ENCODE data around the gene PDE4D.

PDE4D gene

DNA sequence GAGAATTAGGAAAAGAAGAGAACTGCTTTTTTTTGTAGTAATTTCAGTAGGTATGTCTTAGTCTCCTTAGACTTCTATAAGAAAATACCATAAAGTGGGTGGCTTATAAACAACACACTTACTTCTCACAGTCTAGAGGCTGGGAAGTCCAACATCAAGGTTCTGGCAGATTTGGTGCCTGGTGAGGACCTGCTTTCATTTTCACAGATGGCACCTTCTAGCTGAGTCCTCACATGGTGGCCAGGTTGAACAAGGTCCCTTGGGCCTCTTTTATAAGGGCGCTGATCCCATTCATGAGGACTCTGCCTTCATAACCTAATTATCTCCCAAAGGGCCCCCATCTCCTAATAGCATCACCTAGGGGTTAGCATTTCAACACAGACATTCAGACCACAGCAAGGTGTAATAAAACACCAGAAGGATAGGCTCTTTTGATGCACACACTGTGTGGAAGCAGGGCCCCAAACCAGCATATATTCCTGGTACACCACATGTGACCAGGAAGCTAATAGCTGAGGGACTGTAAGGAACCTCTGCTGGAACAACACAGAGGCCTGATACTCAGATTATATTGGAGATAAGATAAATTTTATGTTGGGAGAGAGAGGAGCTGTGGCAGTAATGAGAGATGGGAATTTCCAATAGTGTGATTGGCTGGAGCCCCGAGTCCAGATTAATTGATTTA is 925.8 kb downstream of the PDE4D start:
- no peak overlapping the region for H3K27ac ChIP-seq (ENCODE audit: low read length, poor library complexity, severe bottlenecking)
- H3K4me1 ChIP-seq (ENCODE audit: control insufficient read depth, insufficient read depth, low read depth, low read length): peaks cover 1% of the 10 kb centered on the region
- no peak overlapping the region for H3K9ac ChIP-seq (ENCODE audit: low read length)
- peak overlapping the region; percentile 95 for H2AK5ac ChIP-seq (ENCODE audit: low read length, severe bottlenecking)
- no peak overlapping the region for H2BK15ac ChIP-seq (ENCODE audit: low read depth, poor library complexity, severe bottlenecking)
- H3K14ac ChIP-seq (ENCODE audit: low read length in 2 of 2): no peak overlapping the region
- no peak overlapping the region for H4K91ac ChIP-seq (ENCODE audit: low read length)
- no peak overlapping the region for H3K4me2 ChIP-seq (ENCODE audit: low read length, poor library complexity, severe bottlenecking)
- no peak overlapping the region for H4K8ac ChIP-seq (ENCODE audit: low read length)
- no peaks in the 10 kb centered on the region for H3K27me3 ChIP-seq (ENCODE audit: control insufficient read depth in 1 of 2, insufficient read depth in 1 of 2, low read length in 2 of 2)
- H3K23ac ChIP-seq (ENCODE audit: low read length in 2 of 2): no peak overlapping the region
- WGBS: 100% methylated on average over 1 of the region's 2 CpGs
- no peak for DNase-seq
- H2BK5ac ChIP-seq (ENCODE audit: low read depth, low read length, poor library complexity, severe bottlenecking): no peak overlapping the region
- no peak overlapping the region for H3K18ac ChIP-seq (ENCODE audit: low read depth in 1 of 2, low read length in 2 of 2)
- no peak overlapping the region for H2BK12ac ChIP-seq (ENCODE audit: low read length in 2 of 2)
- no peak overlapping the region for H2AFZ ChIP-seq (ENCODE audit: low read depth, low read length)
- no peaks in the 10 kb centered on the region for H3K36me3 ChIP-seq (ENCODE audit: control insufficient read depth in 1 of 2, insufficient read depth in 2 of 2, low read depth in 1 of 2, low read length in 2 of 2)
- H2BK120ac ChIP-seq (ENCODE audit: low read depth, low read length): no peak overlapping the region
- H3K4me3 ChIP-seq (ENCODE audit: insufficient read depth in 1 of 2, low read depth in 1 of 2, low read length in 2 of 2): no peak overlapping the region
- H3K9me3 ChIP-seq (ENCODE audit: control insufficient read depth, low read length): no peaks in the 10 kb centered on the region
- no peaks in the 10 kb centered on the region for H3K79me1 ChIP-seq (replicated peaks; ENCODE audit: low read length, poor library complexity, severe bottlenecking)
- no peak overlapping the region for H3K4ac ChIP-seq (ENCODE audit: low read depth in 1 of 2, low read length in 2 of 2)

- H3K27ac ChIP-seq (ENCODE audit: low read length, poor library complexity, severe bottlenecking): no peak overlapping the region
- WGBS: 93% methylated on average over 8 of the region's 9 CpGs
- H3K23ac ChIP-seq (ENCODE audit: low read length in 2 of 2): no peak overlapping the region
- H3K79me1 ChIP-seq (replicated peaks; ENCODE audit: low read length, poor library complexity, severe bottlenecking): no peaks in the 10 kb centered on the region
- no peaks in the 10 kb centered on the region for H3K9me3 ChIP-seq (ENCODE audit: control insufficient read depth, low read length)
- no peak for DNase-seq
- no peak overlapping the region for H3K9ac ChIP-seq (ENCODE audit: low read length)
- no peak overlapping the region for H2BK120ac ChIP-seq (ENCODE audit: low read depth, low read length)
- H3K14ac ChIP-seq (ENCODE audit: low read length in 2 of 2): no peak overlapping the region
- H4K91ac ChIP-seq (ENCODE audit: low read length): no peak overlapping the region
- no peak overlapping the region for H2BK5ac ChIP-seq (ENCODE audit: low read depth, low read length, poor library complexity, severe bottlenecking)
- H3K4me2 ChIP-seq (ENCODE audit: low read length, poor library complexity, severe bottlenecking): no peak overlapping the region
- H4K8ac ChIP-seq (ENCODE audit: low read length): no peak overlapping the region
- peak overlapping the region; percentile 61 for H2AK5ac ChIP-seq (ENCODE audit: low read length, severe bottlenecking)
- H3K4ac ChIP-seq (ENCODE audit: low read depth in 1 of 2, low read length in 2 of 2): no peak overlapping the region
- no peak overlapping the region for H3K18ac ChIP-seq (ENCODE audit: low read depth in 1 of 2, low read length in 2 of 2)
- H2BK15ac ChIP-seq (ENCODE audit: low read depth, poor library complexity, severe bottlenecking): no peak overlapping the region
- H3K4me3 ChIP-seq (ENCODE audit: insufficient read depth in 1 of 2, low read depth in 1 of 2, low read length in 2 of 2): no peak overlapping the region
- no peaks in the 10 kb centered on the region for H3K27me3 ChIP-seq (ENCODE audit: control insufficient read depth in 1 of 2, insufficient read depth in 1 of 2, low read length in 2 of 2)
- H2BK12ac ChIP-seq (ENCODE audit: low read length in 2 of 2): no peak overlapping the region
- H3K36me3 ChIP-seq (ENCODE audit: control insufficient read depth in 1 of 2, insufficient read depth in 2 of 2, low read depth in 1 of 2, low read length in 2 of 2): no peaks in the 10 kb centered on the region
- H3K4me1 ChIP-seq (ENCODE audit: control insufficient read depth, insufficient read depth, low read depth, low read length): peaks cover 1% of the 10 kb centered on the region
- H2AFZ ChIP-seq (ENCODE audit: low read depth, low read length): no peak overlapping the region
These were observed 927.7 kb downstream of the PDE4D start for GRCh38 chr5:58965677-58966414.

- Histone ChIP-seq H2BK120ac (ENCODE audit: low read depth, low read length) (no peak overlapping the region), H2BK12ac (ENCODE audit: low read length in 2 of 2) (no peak overlapping the region), H3K27me3 (ENCODE audit: control insufficient read depth in 1 of 2, insufficient read depth in 1 of 2, low read length in 2 of 2) (no peaks in the 10 kb centered on the region), H3K4ac (ENCODE audit: low read depth in 1 of 2, low read length in 2 of 2) (no peak overlapping the region), H3K18ac (ENCODE audit: low read depth in 1 of 2, low read length in 2 of 2) (no peak overlapping the region), H2AK5ac (ENCODE audit: low read length, severe bottlenecking) (peak overlapping the region; percentile 71), H3K4me2 (ENCODE audit: low read length, poor library complexity, severe bottlenecking) (no peak overlapping the region), H2BK15ac (ENCODE audit: low read depth, poor library complexity, severe bottlenecking) (no peak overlapping the region), H3K23ac (ENCODE audit: low read length in 2 of 2) (no peak overlapping the region), H3K36me3 (ENCODE audit: control insufficient read depth in 1 of 2, insufficient read depth in 2 of 2, low read depth in 1 of 2, low read length in 2 of 2) (no peaks in the 10 kb centered on the region), H3K4me1 (ENCODE audit: control insufficient read depth, insufficient read depth, low read depth, low read length) (peaks cover 4% of the 10 kb centered on the region), H3K14ac (ENCODE audit: low read length in 2 of 2) (no peak overlapping the region), H3K9ac (ENCODE audit: low read length) (no peak overlapping the region), H4K8ac (ENCODE audit: low read length) (no peak overlapping the region), H4K91ac (ENCODE audit: low read length) (no peak overlapping the region), H2BK5ac (ENCODE audit: low read depth, low read length, poor library complexity, severe bottlenecking) (peak overlapping the region; percentile 98), H3K27ac (ENCODE audit: low read length, poor library complexity, severe bottlenecking) (peak overlapping the region; percentile 92), H3K79me1 (replicated peaks; ENCODE audit: low read length, poor library complexity, severe bottlenecking) (no peaks in the 10 kb centered on the region), H2AFZ (ENCODE audit: low read depth, low read length) (no peak overlapping the region), H3K9me3 (ENCODE audit: control insufficient read depth, low read length) (no peaks in the 10 kb centered on the region), H3K4me3 (ENCODE audit: insufficient read depth in 1 of 2, low read depth in 1 of 2, low read length in 2 of 2) (no peak overlapping the region)
- no peak for DNase-seq
- 67% methylated on average over 1 of the region's 1 CpG for WGBS
These were observed 929.7 kb downstream of the PDE4D start for GRCh38 chr5:58963821-58964220.

- no peak overlapping the region for H3K4me3 ChIP-seq (ENCODE audit: insufficient read depth in 1 of 2, low read depth in 1 of 2, low read length in 2 of 2)
- no peaks in the 10 kb centered on the region for H3K9me3 ChIP-seq (ENCODE audit: control insufficient read depth, low read length)
- no peak overlapping the region for H3K23ac ChIP-seq (ENCODE audit: low read length in 2 of 2)
- H2BK12ac ChIP-seq (ENCODE audit: low read length in 2 of 2): no peak overlapping the region
- H2BK5ac ChIP-seq (ENCODE audit: low read depth, low read length, poor library complexity, severe bottlenecking): peak overlapping the region; percentile 98
- no peak overlapping the region for H2BK120ac ChIP-seq (ENCODE audit: low read depth, low read length)
- peak overlapping the region; percentile 96 for H3K27ac ChIP-seq (ENCODE audit: low read length, poor library complexity, severe bottlenecking)
- no peak overlapping the region for H2AK5ac ChIP-seq (ENCODE audit: low read length, severe bottlenecking)
- no peak for DNase-seq
- H2BK15ac ChIP-seq (ENCODE audit: low read depth, poor library complexity, severe bottlenecking): no peak overlapping the region
- H3K4ac ChIP-seq (ENCODE audit: low read depth in 1 of 2, low read length in 2 of 2): no peak overlapping the region
- peaks cover 0 to 3% of the 10 kb centered on the region in 2 experiments for H3K27me3 ChIP-seq (ENCODE audit: control insufficient read depth in 1 of 2, insufficient read depth in 1 of 2, low read length in 2 of 2)
- WGBS: 87% methylated on average over 3 of the region's 4 CpGs
- H3K79me1 ChIP-seq (replicated peaks; ENCODE audit: low read length, poor library complexity, severe bottlenecking): no peaks in the 10 kb centered on the region
- H3K36me3 ChIP-seq (ENCODE audit: control insufficient read depth in 1 of 2, insufficient read depth in 2 of 2, low read depth in 1 of 2, low read length in 2 of 2): no peaks in the 10 kb centered on the region
- no peak overlapping the region for H3K4me2 ChIP-seq (ENCODE audit: low read length, poor library complexity, severe bottlenecking)
- peaks cover 4% of the 10 kb centered on the region for H3K4me1 ChIP-seq (ENCODE audit: control insufficient read depth, insufficient read depth, low read depth, low read length)
- no peak overlapping the region for H3K14ac ChIP-seq (ENCODE audit: low read length in 2 of 2)
- H3K9ac ChIP-seq (ENCODE audit: low read length): no peak overlapping the region
- H3K18ac ChIP-seq (ENCODE audit: low read depth in 1 of 2, low read length in 2 of 2): no peak overlapping the region
- no peak overlapping the region for H4K8ac ChIP-seq (ENCODE audit: low read length)
- no peak overlapping the region for H2AFZ ChIP-seq (ENCODE audit: low read depth, low read length)
- H4K91ac ChIP-seq (ENCODE audit: low read length): no peak overlapping the region
These were observed 930.2 kb downstream of the PDE4D start for GRCh38 chr5:58963361-58963760.

Data from mesenchymal stem cell (in vitro differentiated cells and primary cell).